Activated CD8-positive, alpha-beta T cell treated with anti-CD3 and anti-CD28 coated beads for 36 hours (primary cell): ENCODE results near the gene HSPA12B. TPM values are rescaled to one million over a fixed set of nuclear protein-coding genes. Genes with fewer than 3 reads are reported as not detected.

ENCODE experiments used
- ATAC-seq: fragments of 200-7000 bp; cut with Tn5 transposase; one replicate; pipeline ENCODE4 v1.10.0; 2021; ENCODE audit warnings: mild to moderate bottlenecking, moderate library complexity
- CTCF ChIA-PET: fragments of 350-600 bp; sonication (Branson Sonifier 250); formaldehyde crosslinking; loops from one replicate; lab custom pipeline; 2021; ENCODE audit warnings: antibody characterized with exemption; lab: Charles Lee
- POLR2A ChIA-PET: fragments of 350-600 bp; sonication (Branson Sonifier 250); formaldehyde crosslinking; loops from one replicate; lab custom pipeline; 2021; ENCODE audit warnings: antibody characterized with exemption; lab: Charles Lee
- DNase-seq: peaks from one replicate; pipeline ENCODE4 v3.0.0-alpha.2; 2020
- H3K27ac Mint-ChIP-seq: one replicate; pipeline ENCODE4 v1.8.0; 2021; ENCODE audit warnings: mild to moderate bottlenecking, mixed read lengths
- H3K27me3 Mint-ChIP-seq: one replicate; pipeline ENCODE4 v1.8.0; 2021; ENCODE audit warnings: mixed read lengths
- H3K36me3 Mint-ChIP-seq: one replicate; pipeline ENCODE4 v1.8.0; 2021; ENCODE audit warnings: low read depth, mixed read lengths
- H3K4me1 Mint-ChIP-seq: one replicate; pipeline ENCODE4 v1.8.0; 2021; ENCODE audit warnings: low read depth, mixed read lengths
- H3K4me3 Mint-ChIP-seq: one replicate; pipeline ENCODE4 v1.8.0; 2021; ENCODE audit warnings: mild to moderate bottlenecking, moderate library complexity, mixed read lengths
- H3K9me3 Mint-ChIP-seq: one replicate; pipeline ENCODE4 v1.8.0; 2021; ENCODE audit warnings: mixed read lengths
- CTCF ChIP-seq: fragments of 200-600 bp; IDR thresholded peaks from one replicate; pipeline ENCODE4 v1.8.0; 2022; ENCODE audit warnings: antibody characterized with exemption, mild to moderate bottlenecking
- intact Hi-C: fragments of 100-400 bp; cut with micrococcal nuclease; formaldehyde crosslinking; loops from one replicate; pipeline ENCODE4 v1.10.0; 2022
- total RNA-seq, 2 experiments: library from RNA; stranded (reverse); gene quantifications; one replicate each; pipeline ENCODE4 v1.2.3, GENCODE V29; 2021

The HSPA12B gene
- not detected for total RNA-seq

GRCh38 chr20:3732327-3733118 lies at the start of gene HSPA12B:
HSPA12B (plus strand) TSS chr20:3732685; CDS start chr20:3738675, 5,990 bp downstream.
- intact Hi-C loops: no loop called here
- Mint-ChIP-seq H3K27me3 (peaks cover 33% of the 10 kb centered on the region), H3K27ac (no peak within 1 kb of the TSS), H3K9me3 (no peaks in the 10 kb centered on the region), H3K4me1 (no peaks in the 10 kb centered on the region), H3K36me3 (no peaks in the 10 kb centered on the region), H3K4me3 (no peak within 1 kb of the TSS)
- CTCF ChIA-PET: no interaction called here
- DNase-seq: no peak
- POLR2A ChIA-PET: no interaction called here
- TF ChIP-seq CTCF: no peak
- ATAC-seq: no peak

GRCh38 chr20:3685341-3685740 lies 47.1 kb upstream of the HSPA12B start:
- no peak for ATAC-seq
- CTCF ChIA-PET: interaction anchor here (1.0 to 2.1 kb wide), 4 partner anchors 9 to 26 kb away, joined by 3 to 11 read pairs (median 5); no protein-coding TSS in a partner anchor
- Mint-ChIP-seq H3K36me3 (no peaks in the 10 kb centered on the region), H3K4me1 (no peaks in the 10 kb centered on the region), H3K27me3 (peaks cover 25% of the 10 kb centered on the region), H3K27ac (no peak overlapping the region), H3K4me3 (no peak overlapping the region), H3K9me3 (no peaks in the 10 kb centered on the region)
- POLR2A ChIA-PET: no interaction called here
- intact Hi-C loops: no loop called here
- DNase-seq: no peak
- TF ChIP-seq CTCF: no peak

GRCh38 chr20:3686421-3686820 lies 46.1 kb upstream of the HSPA12B start:
- intact Hi-C loops: no loop called here
- TF ChIP-seq CTCF: no peak
- CTCF ChIA-PET: interaction anchor here (1.6 to 2.8 kb wide), 3 partner anchors 9 to 24 kb away, joined by 8 to 13 read pairs (median 11); no protein-coding TSS in a partner anchor
- no peak overlapping the region for H3K27ac Mint-ChIP-seq
- ATAC-seq (no peak), DNase-seq (no peak)
- H3K4me1 Mint-ChIP-seq: no peaks in the 10 kb centered on the region
- POLR2A ChIA-PET: interaction anchor here (1.6 kb wide), 1 partner anchor 16 kb away, joined by 3 read pairs; no protein-coding TSS in a partner anchor
- H3K4me3 Mint-ChIP-seq: no peak overlapping the region
- H3K36me3 Mint-ChIP-seq: no peaks in the 10 kb centered on the region
- H3K9me3 Mint-ChIP-seq: no peaks in the 10 kb centered on the region
- H3K27me3 Mint-ChIP-seq: peaks cover 17% of the 10 kb centered on the region

GRCh38 chr20:3686867-3687321 lies 45.6 kb upstream of the HSPA12B start:
- Mint-ChIP-seq H3K27ac (no peak overlapping the region), H3K27me3 (peaks cover 14% of the 10 kb centered on the region), H3K36me3 (no peaks in the 10 kb centered on the region), H3K9me3 (no peaks in the 10 kb centered on the region), H3K4me1 (no peaks in the 10 kb centered on the region), H3K4me3 (no peak overlapping the region)
- ChIA-PET CTCF (interaction anchor here (1.6 to 2.8 kb wide), 3 partner anchors 9 to 24 kb away, joined by 5 to 13 read pairs (median 8); no protein-coding TSS in a partner anchor), POLR2A (interaction anchor here (0.5 to 1.6 kb wide), 4 partner anchors 17 to 60 kb away, joined by 3 to 4 read pairs (median 3); no protein-coding TSS in a partner anchor)
- DNase-seq: no peak
- intact Hi-C loops: no loop called here
- no peak for ATAC-seq
- TF ChIP-seq CTCF: no peak

GRCh38 chr20:3687655-3688054 lies 44.8 kb upstream of the HSPA12B start:
- H3K4me3 Mint-ChIP-seq: no peak overlapping the region
- no peaks in the 10 kb centered on the region for H3K4me1 Mint-ChIP-seq
- ChIA-PET POLR2A (interaction anchor here (0.6 to 1.2 kb wide), 2 partner anchors 17 to 38 kb away, joined by 3 to 4 read pairs; no protein-coding TSS in a partner anchor), CTCF (interaction anchor here (1.6 to 2.8 kb wide), 3 partner anchors 9 to 23 kb away, joined by 5 to 13 read pairs (median 8); no protein-coding TSS in a partner anchor)
- intact Hi-C loops: no loop called here
- TF ChIP-seq CTCF: no peak
- H3K36me3 Mint-ChIP-seq: no peaks in the 10 kb centered on the region
- ATAC-seq: no peak
- no peaks in the 10 kb centered on the region for H3K9me3 Mint-ChIP-seq
- H3K27me3 Mint-ChIP-seq: peaks cover 10% of the 10 kb centered on the region
- DNase-seq: no peak
- H3K27ac Mint-ChIP-seq: no peak overlapping the region
